Esophagus squamous epithelium (tissue), 4 donors: ENCODE measurements around the gene TUSC7.

ENCODE experiments used
- CTCF ChIP-seq, 6 experiments: fragments of 450-650 bp in 4 of 6; fragments of 200-600 bp in 2 of 6; sonication (generic) in 2 of 6; IDR thresholded peaks; one replicate each; pipeline ENCODE4 v1.5.1; 2016 to 2019; ENCODE audit warnings: antibody characterized with exemption in 6 of 6, mild to moderate bottlenecking in 4 of 6, moderate library complexity in 4 of 6
- POLR2A ChIP-seq, 4 donors: fragments of 450-650 bp; IDR thresholded peaks; one replicate each; pipeline ENCODE4 v1.6.1; 2017; ENCODE audit warnings: antibody characterized with exemption in 4 of 4, mild to moderate bottlenecking in 4 of 4, moderate library complexity in 3 of 4

GRCh38 chr3:116701070-116701469 is 8.5 kb upstream of the TUSC7 start:
- TF ChIP-seq CTCF (IDR thresholded peaks at IDR 0.05) (no peak), POLR2A (IDR thresholded peaks at IDR 0.05) (no peak)
